Fibroblast of skin of abdomen (primary cell): ENCODE results near the gene TMEM138.

ENCODE experiments used
- DNase-seq: peaks from one replicate; pipeline ENCODE4 v3.0.0-alpha.2; 2013

The TMEM138 gene

DNA sequence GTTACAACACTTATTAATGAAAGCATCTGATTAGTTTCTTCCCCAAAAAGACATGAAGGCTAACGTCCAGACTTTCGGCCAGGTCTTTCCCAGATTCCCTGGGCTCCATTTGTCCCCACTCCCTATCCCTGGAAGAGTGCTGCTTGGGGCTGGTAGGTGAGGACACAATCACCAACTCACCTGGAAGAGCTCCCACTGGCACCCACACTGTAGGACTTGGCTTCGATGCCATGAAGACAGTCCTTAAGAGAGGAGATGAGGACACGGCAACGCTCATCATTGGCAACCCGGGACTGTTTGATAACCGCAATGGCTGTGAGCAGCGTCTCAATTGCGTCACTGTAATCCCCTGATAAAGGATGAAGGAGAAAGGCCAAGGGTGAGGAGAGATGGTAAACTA, 49.4 kb downstream of the TMEM138 start:
- DNase-seq: no peak

DNA sequence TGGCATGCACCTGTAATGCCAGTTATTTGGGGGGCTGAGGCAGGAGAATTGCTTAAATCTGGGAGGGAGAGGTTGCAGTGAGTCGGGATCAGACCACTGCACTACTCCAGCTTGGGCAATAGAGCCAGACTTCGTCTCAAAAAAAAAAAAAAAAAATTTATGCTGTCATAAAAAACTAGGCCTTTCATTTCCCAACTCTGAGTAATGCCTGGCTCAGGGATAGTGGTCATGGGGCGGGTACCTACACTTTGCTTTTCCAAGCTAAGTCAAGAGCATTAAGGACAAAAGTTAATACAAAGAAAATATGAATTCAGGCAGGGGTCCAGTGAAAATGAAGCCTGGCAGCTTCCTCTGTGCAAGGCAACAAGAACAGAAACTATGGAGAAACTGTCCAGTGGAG, 51.3 kb downstream of the TMEM138 start:
- DNase-seq: no peak

DNA sequence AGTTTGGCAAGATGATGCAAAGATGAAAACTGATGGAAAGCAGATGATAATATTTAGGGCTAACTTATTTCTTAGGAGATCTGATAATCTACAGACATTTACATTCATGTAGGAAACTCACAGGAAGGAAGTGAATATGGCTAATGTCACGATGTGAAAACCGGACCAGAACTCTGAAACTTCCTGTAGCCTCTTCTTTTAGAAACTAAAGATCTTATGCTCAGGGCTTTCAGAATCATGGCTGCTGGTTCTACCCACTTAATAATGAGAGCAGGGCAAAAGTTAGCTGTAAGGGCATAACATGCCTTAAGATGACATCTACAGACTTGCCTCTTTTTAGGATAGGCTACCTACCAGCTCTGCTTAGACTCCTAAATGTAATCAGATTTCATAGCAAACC, 52.4 kb downstream of the TMEM138 start:
- DNase-seq: no peak

DNA sequence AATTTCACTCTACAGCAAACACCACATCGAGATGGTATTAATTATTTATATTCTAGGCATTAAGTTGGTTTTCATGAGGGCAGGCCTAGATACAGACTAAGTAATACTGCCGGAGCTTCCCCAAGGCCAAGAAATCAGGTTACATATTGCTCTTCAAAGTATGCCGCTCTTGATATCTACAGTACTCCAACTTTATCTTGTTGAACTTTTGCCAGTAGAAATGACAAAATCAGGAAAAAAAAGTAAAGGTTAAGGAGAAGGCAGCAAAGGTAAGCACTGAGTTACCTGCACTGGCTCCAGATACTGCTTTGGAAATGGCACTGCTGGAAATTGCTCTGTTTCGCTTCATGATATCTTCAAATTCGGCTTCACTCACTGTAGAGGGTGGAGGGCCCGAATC, 53.2 kb downstream of the TMEM138 start:
- no peak for DNase-seq

DNA sequence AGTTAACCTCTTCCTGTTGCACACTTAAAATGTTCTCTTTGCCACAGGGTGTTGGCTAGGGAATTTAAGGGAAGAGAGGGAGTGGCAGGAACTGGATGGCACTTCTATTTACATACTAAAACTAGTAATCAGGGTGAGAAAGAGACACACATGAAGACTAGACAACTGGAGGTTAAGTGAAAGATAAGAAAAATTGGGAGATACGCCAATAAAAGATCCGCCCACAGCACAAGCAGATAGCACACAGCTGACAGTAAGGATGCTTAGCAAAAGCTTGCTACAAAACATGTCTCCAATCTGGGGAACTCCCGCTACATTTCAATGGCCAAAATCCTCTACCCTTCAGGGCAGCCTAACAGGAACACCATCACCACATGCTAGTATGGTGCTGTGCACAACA, 54.8 kb downstream of the TMEM138 start:
- DNase-seq: no peak

DNA sequence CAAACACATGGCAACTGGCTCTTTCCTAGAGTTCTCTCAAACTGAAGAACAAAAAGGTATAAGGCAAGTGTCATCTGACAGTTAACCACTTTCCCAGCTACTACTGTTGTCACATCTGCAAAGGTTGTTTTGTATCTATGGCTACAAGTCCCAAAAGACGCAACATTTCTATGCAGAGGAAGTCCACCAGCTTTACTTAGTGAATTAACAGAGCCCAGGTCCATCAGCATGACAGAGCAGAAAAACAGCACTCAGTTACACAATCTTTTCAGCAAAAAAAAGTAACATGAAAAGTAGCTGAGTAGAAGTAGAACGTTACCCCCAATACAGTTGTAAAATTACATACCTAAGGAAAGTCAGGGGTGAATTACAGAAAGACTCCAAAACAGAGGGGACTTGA, 55.5 kb downstream of the TMEM138 start:
- DNase-seq: no peak

DNA sequence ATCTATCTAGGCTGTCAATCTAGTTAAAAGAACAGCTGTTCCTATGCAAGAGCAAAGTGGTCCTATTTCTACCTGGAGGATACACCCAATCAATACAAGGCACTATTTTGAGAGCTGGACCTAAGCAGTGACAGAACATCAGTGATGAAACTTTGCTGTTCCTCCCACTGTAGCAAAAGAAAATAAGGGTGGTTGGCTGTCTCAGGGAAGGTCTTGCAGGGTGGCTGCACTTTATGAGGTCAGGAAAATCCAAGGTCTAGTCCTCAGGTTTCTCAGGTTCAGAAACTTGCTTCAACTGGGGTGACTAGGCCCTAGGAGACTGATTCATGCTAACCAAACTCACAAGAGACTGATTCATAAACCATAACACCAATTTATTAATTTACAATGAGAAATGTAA, 56.0 kb downstream of the TMEM138 start:
- no peak for DNase-seq
